IMR-90 (cell line): Measurements from ENCODE around the gene RET. TPM values are rescaled to one million over a fixed set of nuclear protein-coding genes. Genes with fewer than 3 reads are reported as not detected.

ENCODE experiments used
- ATAC-seq: fragments of 200-7000 bp; cut with Tn5 transposase; 2 replicates; pipeline ENCODE4 v1.9.1; 2020; ENCODE audit warnings: low read depth, mild to moderate bottlenecking, moderate library complexity
- BruUV-seq: library from RNA; stranded (reverse); fragments of 400-500 nt; replicated peaks from 2 replicates; lab custom pipeline; 2021; lab: Mats Ljungman, UMichigan
- CTCF ChIA-PET: fragments of 300-600 bp; formaldehyde crosslinking; extraction: SDS; loops from one replicate; lab custom pipeline; 2021; ENCODE audit warnings: antibody characterized with exemption; lab: Yijun Ruan, JAX
- POLR2A ChIA-PET: fragments of 300-600 bp; sonication (Branson Sonifier 250); formaldehyde crosslinking; loops from one replicate; lab custom pipeline; 2022; ENCODE audit warnings: antibody characterized with exemption; ENCODE audit not compliant: unreplicated experiment; lab: Charles Lee
- DNase-seq: peaks from one replicate; pipeline ENCODE4 v3.0.0; 2013
- H2AFZ ChIP-seq: replicated peaks from 2 replicates; pipeline ENCODE3; 2013; ENCODE audit warnings: low read length, mild to moderate bottlenecking; ENCODE audit not compliant: poor library complexity
- H2AK5ac ChIP-seq: 2 replicates; pipeline ENCODE4 v1.6.1; 2013; ENCODE audit warnings: low read depth, low read length, inconsistent platforms
- H2AK9ac ChIP-seq: replicated peaks from 2 replicates; pipeline ENCODE3; 2013; ENCODE audit warnings: mild to moderate bottlenecking, low read depth, low read length, moderate library complexity; ENCODE audit not compliant: poor library complexity
- H2BK120ac ChIP-seq: 2 replicates; pipeline ENCODE4 v1.6.1; 2013; ENCODE audit warnings: low read depth, low read length, inconsistent platforms
- H2BK15ac ChIP-seq: 3 replicates; pipeline ENCODE4 v1.6.1; 2013; ENCODE audit warnings: low read depth, low read length, inconsistent platforms
- H2BK20ac ChIP-seq: 2 replicates; pipeline ENCODE4 v1.6.1; 2013; ENCODE audit warnings: low read depth, mild to moderate bottlenecking, inconsistent platforms, low read length, moderate library complexity
- H2BK5ac ChIP-seq: 2 replicates; pipeline ENCODE4 v1.6.1; 2013; ENCODE audit warnings: mild to moderate bottlenecking, low read depth, low read length, inconsistent platforms; ENCODE audit not compliant: poor library complexity, severe bottlenecking
- H3K14ac ChIP-seq: replicated peaks from 2 replicates; pipeline ENCODE4 v1.6.1; 2013; ENCODE audit warnings: low read depth, low read length, inconsistent platforms
- H3K18ac ChIP-seq: 2 replicates; pipeline ENCODE4 v1.6.1; 2013; ENCODE audit warnings: low read depth, low read length, control low read depth
- H3K23ac ChIP-seq: 2 replicates; pipeline ENCODE4 v1.6.1; 2013; ENCODE audit warnings: low read depth, low read length, inconsistent platforms
- H3K27ac ChIP-seq: 2 replicates; pipeline ENCODE4 v1.5.1; 2013; ENCODE audit warnings: mild to moderate bottlenecking, control low read depth, low read length; ENCODE audit not compliant: insufficient read depth
- H3K27me3 ChIP-seq: 2 replicates; pipeline ENCODE4 v1.6.1; 2013; ENCODE audit warnings: low read length; ENCODE audit not compliant: control insufficient read depth, insufficient read depth
- H3K36me3 ChIP-seq: 2 replicates; pipeline ENCODE4 v1.6.1; 2013; ENCODE audit warnings: low read length, mixed read lengths; ENCODE audit not compliant: control insufficient read depth, insufficient read depth
- H3K4ac ChIP-seq: 2 replicates; pipeline ENCODE4 v1.6.1; 2013; ENCODE audit warnings: low read depth, low read length, inconsistent platforms
- H3K4me1 ChIP-seq: 2 replicates; pipeline ENCODE4 v1.6.1; 2013; ENCODE audit warnings: low read length, mixed read lengths; ENCODE audit not compliant: control insufficient read depth, insufficient read depth
- H3K4me2 ChIP-seq: 2 replicates; pipeline ENCODE4 v1.6.1; 2013; ENCODE audit warnings: low read depth, mild to moderate bottlenecking, control low read depth, low read length, moderate library complexity
- H3K4me3 ChIP-seq: 2 replicates; pipeline ENCODE4 v1.5.1; 2013; ENCODE audit warnings: low read depth, mild to moderate bottlenecking, control low read depth, low read length, moderate library complexity; ENCODE audit not compliant: insufficient read depth
- H3K56ac ChIP-seq: 2 replicates; pipeline ENCODE4 v1.6.1; 2013; ENCODE audit warnings: low read length, inconsistent platforms; ENCODE audit not compliant: insufficient read depth; ENCODE audit errors: extremely low read depth
- H3K79me1 ChIP-seq, 2 experiments: 2 replicates each; pipeline ENCODE4 v1.6.1; 2013; ENCODE audit warnings: low read length in 2 of 2, inconsistent platforms in 1 of 2, low read depth in 1 of 2
- H3K9ac ChIP-seq: 2 replicates; pipeline ENCODE4 v1.6.1; 2013; ENCODE audit warnings: low read depth, low read length, control low read depth
- H3K9me1 ChIP-seq: 2 replicates; pipeline ENCODE4 v1.6.1; 2013; ENCODE audit warnings: low read length, inconsistent platforms; ENCODE audit not compliant: insufficient read depth
- H3K9me3 ChIP-seq: 2 replicates; pipeline ENCODE4 v1.6.1; 2013; ENCODE audit warnings: low read length; ENCODE audit not compliant: control insufficient read depth, insufficient read depth
- H4K20me1 ChIP-seq: 2 replicates; pipeline ENCODE4 v1.6.1; 2013; ENCODE audit warnings: low read length, inconsistent platforms; ENCODE audit not compliant: insufficient read depth
- H4K5ac ChIP-seq: 2 replicates; pipeline ENCODE4 v1.6.1; 2013; ENCODE audit warnings: mild to moderate bottlenecking, low read depth, low read length, control low read depth
- H4K8ac ChIP-seq, 2 experiments: 2 replicates each; pipeline ENCODE4 v1.6.1; 2013; ENCODE audit warnings: low read depth in 2 of 2, low read length in 2 of 2, control low read depth in 1 of 2, inconsistent platforms in 1 of 2
- H4K91ac ChIP-seq: 2 replicates; pipeline ENCODE4 v1.6.1; 2013; ENCODE audit warnings: low read depth, low read length, inconsistent platforms; ENCODE audit not compliant: insufficient read depth
- BHLHE40 ChIP-seq: fragments of 150-350 bp; IDR thresholded peaks from 2 replicates; pipeline ENCODE4 v1.6.1; 2016; ENCODE audit warnings: mild to moderate bottlenecking, low read depth, low read length
- CEBPB ChIP-seq: IDR thresholded peaks from 2 replicates; pipeline ENCODE4 v1.6.1; 2012; ENCODE audit warnings: low read depth, low read length, improper control_type of control experiment
- CHD1 ChIP-seq: IDR thresholded peaks from 2 replicates; pipeline ENCODE4 v1.6.1; 2012; ENCODE audit warnings: low read depth, low read length, improper control_type of control experiment
- CTCF ChIP-seq: conservative IDR thresholded peaks from 2 replicates; pipeline ENCODE4 v1.5.1; 2012; ENCODE audit warnings: mild to moderate bottlenecking, low read depth, low read length, improper control_type of control experiment
- ELK1 ChIP-seq: fragments of 150-350 bp; IDR thresholded peaks from 2 replicates; pipeline ENCODE4 v1.6.1; 2016; ENCODE audit warnings: low read depth, mild to moderate bottlenecking, low read length, moderate library complexity, borderline replicate concordance
- MAZ ChIP-seq: IDR thresholded peaks from 2 replicates; pipeline ENCODE4 v1.6.1; 2012; ENCODE audit warnings: low read depth, mild to moderate bottlenecking, low read length, improper control_type of control experiment, moderate library complexity, borderline replicate concordance
- MXI1 ChIP-seq: IDR thresholded peaks from 2 replicates; pipeline ENCODE4 v1.6.1; 2012; ENCODE audit warnings: low read depth, mild to moderate bottlenecking, low read length, moderate library complexity, borderline replicate concordance
- NFE2L2 ChIP-seq: fragments of 150-350 bp; IDR thresholded peaks from 2 replicates; pipeline ENCODE4 v1.6.1; 2016; ENCODE audit warnings: low read depth, mild to moderate bottlenecking, low read length
- POLR2A ChIP-seq: IDR thresholded peaks from 2 replicates; pipeline ENCODE4 v1.6.1; 2012; ENCODE audit warnings: mild to moderate bottlenecking, low read depth, low read length
- RAD21 ChIP-seq: IDR thresholded peaks from 2 replicates; pipeline ENCODE4 v1.6.1; 2012; ENCODE audit warnings: low read length, improper control_type of control experiment
- RCOR1 ChIP-seq: IDR thresholded peaks from 2 replicates; pipeline ENCODE4 v1.6.1; 2012; ENCODE audit warnings: mild to moderate bottlenecking, low read length, improper control_type of control experiment; ENCODE audit not compliant: insufficient replicate concordance
- RFX5 ChIP-seq: IDR thresholded peaks from 2 replicates; pipeline ENCODE4 v1.8.0; 2012; ENCODE audit warnings: low read depth, mild to moderate bottlenecking, low read length, moderate library complexity
- SMC3 ChIP-seq: fragments of 150-350 bp; IDR thresholded peaks from 2 replicates; pipeline ENCODE4 v1.6.1; 2016; ENCODE audit warnings: low read depth, mild to moderate bottlenecking, antibody characterized with exemption, low read length, moderate library complexity
- USF2 ChIP-seq: fragments of 150-350 bp; IDR thresholded peaks from 2 replicates; pipeline ENCODE4 v1.6.1; 2017; ENCODE audit warnings: mild to moderate bottlenecking, antibody characterized with exemption, low read length, low read depth
- WGBS, 2 experiments: methylation state at CpG; one replicate each; pipeline versions ENCODE4 v1.1.5 to v1.1.7; 2013; ENCODE audit warnings: missing lambda C conversion rate in 2 of 2; ENCODE audit not compliant: insufficient read length in 1 of 2; ENCODE audit errors: extremely low coverage in 2 of 2; 5-methylcytosine and 5-hydroxymethylcytosine counted together
- dilution Hi-C: fragments of 300-500 bp; cut with HindIII; formaldehyde crosslinking; loops from one replicate; pipeline ENCODE4 v1.14.3; 2018; ENCODE audit warnings: low sequenced_read_pairs; ENCODE audit not compliant: unreplicated experiment
- in situ Hi-C: fragments of 300-500 bp; cut with MboI; formaldehyde crosslinking; loops from 3 replicates; pipeline ENCODE4 v1.14.3; 2019; ENCODE audit warnings: low sequenced_read_pairs, inconsistent platforms, mixed read lengths
- intact Hi-C: fragments of 100-400 bp; cut with micrococcal nuclease; formaldehyde crosslinking; loops from 2 replicates; pipeline ENCODE4 v1.10.0; 2022
- polyA plus RNA-seq, 3 experiments: library from polyadenylated mRNA; depleted of rRNA; stranded (reverse); fragments of >200 nt; gene quantifications; 2 replicates each; pipeline ENCODE4 v1.2.3, GENCODE V29; 2012; ENCODE audit warnings: low replicate concordance in 1 of 3
- total RNA-seq: library from RNA; depleted of rRNA; stranded (reverse); fragments of >200 nt; gene quantifications from 2 replicates; pipeline ENCODE4 v1.2.3, GENCODE V29; 2012

The RET gene
- total and polyA plus RNA-seq, 2 of the 4 experiments (the other 2 are of a cell fraction): 0.10 to 0.18 TPM

- Histone ChIP-seq H4K8ac (no peak overlapping the region), H3K27ac (no peak overlapping the region), H3K79me1 (no peaks in the 10 kb centered on the region), H4K5ac (no peak overlapping the region), H3K36me3 (no peaks in the 10 kb centered on the region), H3K23ac (no peak overlapping the region), H3K4me2 (no peak overlapping the region), H2BK5ac (no peak overlapping the region), H3K14ac (no peak overlapping the region), H3K9ac (no peak overlapping the region), H4K20me1 (no peaks in the 10 kb centered on the region), H3K56ac (no peak overlapping the region), H3K4me1 (no peaks in the 10 kb centered on the region), H4K91ac (no peak overlapping the region), H2BK120ac (no peak overlapping the region), H2AFZ (no peak overlapping the region), H3K18ac (no peak overlapping the region), H3K4ac (no peak overlapping the region), H2AK5ac (no peak overlapping the region), H3K27me3 (peaks cover 22% of the 10 kb centered on the region), H3K9me1 (no peaks in the 10 kb centered on the region), H3K9me3 (no peaks in the 10 kb centered on the region), H3K4me3 (no peak overlapping the region), H2AK9ac (no peak overlapping the region), H2BK20ac (no peak overlapping the region), H2BK15ac (no peak overlapping the region)
- in situ Hi-C loops: loop anchor here (25.0 kb wide), 1 partner anchor 181 kb away; no protein-coding TSS in a partner anchor
- TF ChIP-seq RFX5 (no peak), ELK1 (no peak), RAD21 (no peak), MAZ (no peak), CTCF (no peak), MXI1 (no peak), CEBPB (no peak), BHLHE40 (no peak), NFE2L2 (no peak), USF2 (no peak), POLR2A (no peak), CHD1 (no peak), RCOR1 (no peak), SMC3 (no peak)
- dilution Hi-C loops: no loop called here
- ChIA-PET POLR2A (no interaction called here), CTCF (no interaction called here)
- no TSS peak for BruUV-seq
- ATAC-seq (no peak), DNase-seq (no peak)
- intact Hi-C loops: no loop called here
- WGBS, 2 experiments: 20% methylated on average over 3 of the region's 14 CpGs; no CpG with 5 or more reads in 1 of the 2 experiments
These were observed 8.2 kb upstream of the RET start for GRCh38 chr10:43068471-43069210.
